Measurements from ENCODE around the gene PLAGL1. TPM values are rescaled to one million over a fixed set of nuclear protein-coding genes. Genes with fewer than 3 reads are reported as not detected.
A peak's percentile ranks its signal among the peaks of the same experiment; 100 is the strongest.

PLAGL1 gene
- polyA plus RNA-seq, 2 of the 4 experiments (the other 2 are of a cell fraction): 4.7 to 8.2 TPM

GRCh38 chr6:144053601-144054000, 45.5 kb upstream of the PLAGL1 start:
- POLR2A ChIA-PET: no interaction called here
- FAIRE-seq: no peak

GRCh38 chr6:144052488-144052887, 44.4 kb upstream of the PLAGL1 start:
- Histone ChIP-seq H3K4me2 (no peak overlapping the region), H3K4me3 (no peak overlapping the region), H3K4me1 (no peaks in the 10 kb centered on the region), H3K9me3 (no peaks in the 10 kb centered on the region), H3K27ac (no peak overlapping the region)
- ATAC-seq (no peak), FAIRE-seq (no peak), DNase-seq (ENCODE audit: low read depth in 1 of 2, low spot score in 1 of 2) (no peak)
- POLR2A ChIA-PET: no interaction called here
- TF ChIP-seq MAFK (IDR thresholded peaks at IDR 0.05; ENCODE audit: partially characterized antibody) (peak; percentile 83), USF2 (IDR thresholded peaks at IDR 0.05) (no peak)
- CTCF ChIA-PET: no interaction called here

More at GRCh38 chr6:144053601-144054000, 45.5 kb upstream of the PLAGL1 start:
- Histone ChIP-seq H3K9me3 (no peaks in the 10 kb centered on the region), H3K4me2 (no peak overlapping the region), H3K4me3 (no peak overlapping the region), H3K27ac (no peak overlapping the region), H3K4me1 (no peaks in the 10 kb centered on the region)
- CTCF ChIA-PET: no interaction called here
- TF ChIP-seq JUNB (IDR thresholded peaks at IDR 0.05) (no peak), JUN (IDR thresholded peaks at IDR 0.05) (no peak), GATA3 (IDR thresholded peaks at IDR 0.05; ENCODE audit: borderline replicate concordance) (no peak), CHD2 (IDR thresholded peaks at IDR 0.05; ENCODE audit: low read length, partially characterized antibody) (no peak), FOXS1 (CRISPR knock-in tag; IDR thresholded peaks at IDR 0.05) (no peak), E2F6 (IDR thresholded peaks at IDR 0.05; ENCODE audit: borderline replicate concordance, low read depth) (no peak), ATOH8 (CRISPR knock-in tag; IDR thresholded peaks at IDR 0.05; ENCODE audit: low read depth) (no peak), PBX3 (IDR thresholded peaks at IDR 0.05) (no peak), PHF8 (IDR thresholded peaks at IDR 0.05; ENCODE audit: borderline replicate concordance, low read depth) (no peak), RARB (CRISPR knock-in tag; IDR thresholded peaks at IDR 0.05) (no peak), NR3C1 (IDR thresholded peaks at IDR 0.05) (no peak), TP53 (CRISPR knock-in tag; IDR thresholded peaks at IDR 0.05) (no peak)
- TF ChIP-seq, protein P1, sequence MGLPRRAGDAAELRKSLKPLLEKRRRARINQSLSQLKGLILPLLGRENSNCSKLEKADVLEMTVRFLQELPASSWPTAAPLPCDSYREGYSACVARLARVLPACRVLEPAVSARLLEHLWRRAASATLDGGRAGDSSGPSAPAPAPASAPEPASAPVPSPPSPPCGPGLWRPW (IDR thresholded peaks at IDR 0.05): no peak
- DNase-seq (ENCODE audit: low read depth in 1 of 2, low spot score in 1 of 2) (no peak), ATAC-seq (no peak)
- 18% methylated on average over 3 of the region's 3 CpGs for WGBS (ENCODE audit: missing lambda C conversion rate)

GRCh38 chr6:144049386-144049785, 41.3 kb upstream of the PLAGL1 start:
- Histone ChIP-seq H3K4me3 (no peak overlapping the region), H3K4me1 (no peaks in the 10 kb centered on the region), H3K4me2 (no peak overlapping the region), H3K27ac (no peak overlapping the region), H3K9me3 (no peaks in the 10 kb centered on the region)
- TF ChIP-seq FOSL2 (IDR thresholded peaks at IDR 0.05) (no peak), FOSL2 (CRISPR knock-in tag; IDR thresholded peaks at IDR 0.05) (no peak)
- DNase-seq (ENCODE audit: low read depth in 1 of 2, low spot score in 1 of 2): no peak
- no peak for ATAC-seq
- WGBS (ENCODE audit: missing lambda C conversion rate): 13% methylated on average over 1 of the region's 1 CpG
- no peak for FAIRE-seq
- POLR2A ChIA-PET: no interaction called here
- CTCF ChIA-PET: no interaction called here

DNA sequence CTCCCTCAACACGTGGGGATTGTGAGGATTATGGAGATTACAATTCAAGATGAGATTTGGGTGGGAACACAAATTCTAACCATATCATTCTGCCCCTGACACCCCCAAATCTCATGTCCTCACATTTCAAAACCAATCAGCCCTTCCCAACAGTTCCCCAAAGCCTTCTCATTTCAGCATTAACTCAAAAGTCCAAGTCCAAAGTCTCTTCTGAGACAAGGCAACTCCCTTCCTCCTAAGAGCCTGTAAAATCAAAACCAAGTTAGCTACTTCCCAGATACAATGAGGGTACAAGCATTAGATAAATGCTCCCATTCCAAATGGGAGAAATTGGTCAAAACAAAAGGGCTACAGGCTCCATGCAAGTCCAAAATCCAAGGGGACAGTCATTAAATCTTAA, 39.6 kb upstream of the PLAGL1 start:
- FAIRE-seq (no peak), ATAC-seq (no peak), DNase-seq (ENCODE audit: low read depth in 1 of 2, low spot score in 1 of 2) (no peak)
- no peaks in the 10 kb centered on the region for H3K9me3 ChIP-seq
- ChIA-PET CTCF (interaction anchor here (0.8 to 1.6 kb wide), 2 partner anchors 11 to 34 kb away, joined by 3 to 5 read pairs; no protein-coding TSS in a partner anchor), POLR2A (no interaction called here)
- no peak overlapping the region for H3K27ac ChIP-seq
- no peak overlapping the region for H3K4me2 ChIP-seq
- 0% methylated on average over 1 of the region's 1 CpG for WGBS (ENCODE audit: missing lambda C conversion rate)
- H3K4me3 ChIP-seq: no peak overlapping the region
- H3K4me1 ChIP-seq: no peaks in the 10 kb centered on the region
- TF ChIP-seq CHD4 (IDR thresholded peaks at IDR 0.05; ENCODE audit: borderline replicate concordance): no peak
- TF ChIP-seq, protein P1 (IDR thresholded peaks at IDR 0.05): no peak
- TF ChIP-seq REST (IDR thresholded peaks at IDR 0.05): no peak
- no peak for TF ChIP-seq RNF2 (IDR thresholded peaks at IDR 0.05; ENCODE audit: borderline replicate concordance, low read depth)
- TF ChIP-seq NR3C1 (IDR thresholded peaks at IDR 0.05): no peak
- TF ChIP-seq ZC3H11A (IDR thresholded peaks at IDR 0.05): no peak
- no peak for TF ChIP-seq JUNB (IDR thresholded peaks at IDR 0.05)
- TF ChIP-seq ESRRA (IDR thresholded peaks at IDR 0.05; ENCODE audit: borderline replicate concordance, low read length): no peak
- TF ChIP-seq NPAS2 (CRISPR knock-in tag; IDR thresholded peaks at IDR 0.05; ENCODE audit: borderline replicate concordance): no peak
- TF ChIP-seq RAD21 (conservative IDR thresholded peaks at IDR 0.05 in 1 of 2, IDR thresholded peaks at IDR 0.05 in 1 of 2): no peak
- no peak for TF ChIP-seq HEYL (CRISPR knock-in tag; IDR thresholded peaks at IDR 0.05)
- TF ChIP-seq JUN (IDR thresholded peaks at IDR 0.05): no peak

Data from A549 (cell line).